OCI-M1 (cell line): ENCODE data around the gene SMG1.
A peak's percentile ranks its signal among the peaks of the same experiment; 100 is the strongest.
"Not testable (repeated sequence)": the region's sequence is repeated elsewhere in the genome, so short reads cannot be mapped to it uniquely, and the experiment has no call there.

ENCODE experiments used
- DNase-seq: peaks from one replicate; lab custom pipeline; 2025; lab: John Stamatoyannopoulos, UW

The SMG1 gene

DNA sequence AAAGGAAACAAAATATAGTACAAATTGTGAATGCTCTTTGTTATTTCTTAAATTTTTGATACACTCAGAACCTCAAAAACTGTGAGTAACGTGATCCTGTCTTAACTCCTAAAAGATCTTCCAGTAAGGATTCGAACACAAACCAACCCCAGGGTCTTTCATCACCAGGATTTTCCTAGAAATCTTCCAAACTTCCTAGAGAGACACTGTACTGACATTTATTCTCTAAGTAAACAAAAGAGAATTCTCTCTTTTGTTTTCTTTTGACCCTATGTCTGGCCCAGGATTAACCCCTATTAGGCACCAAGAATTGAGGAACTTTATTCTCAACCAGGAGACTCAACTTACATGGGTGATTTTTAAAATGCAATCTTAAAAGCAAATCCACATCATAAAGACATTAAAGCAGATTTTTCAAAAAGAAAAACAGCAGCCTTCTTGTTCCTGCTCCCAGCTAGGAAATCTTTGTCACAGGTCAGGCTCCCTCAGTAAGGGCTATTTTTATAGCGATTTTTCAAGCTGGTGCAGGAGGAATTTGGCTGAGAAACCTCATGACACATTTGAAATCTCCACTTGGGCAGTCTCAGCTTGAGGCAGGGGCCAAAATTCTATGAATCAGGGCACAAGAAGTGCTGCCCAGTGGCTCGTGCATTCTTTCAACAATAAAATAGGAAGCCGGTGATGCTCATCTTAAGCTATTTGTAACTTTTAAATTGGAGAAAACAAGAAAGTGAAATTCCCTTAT is 6.2 kb upstream of the SMG1 start:
- no peak for DNase-seq

DNA sequence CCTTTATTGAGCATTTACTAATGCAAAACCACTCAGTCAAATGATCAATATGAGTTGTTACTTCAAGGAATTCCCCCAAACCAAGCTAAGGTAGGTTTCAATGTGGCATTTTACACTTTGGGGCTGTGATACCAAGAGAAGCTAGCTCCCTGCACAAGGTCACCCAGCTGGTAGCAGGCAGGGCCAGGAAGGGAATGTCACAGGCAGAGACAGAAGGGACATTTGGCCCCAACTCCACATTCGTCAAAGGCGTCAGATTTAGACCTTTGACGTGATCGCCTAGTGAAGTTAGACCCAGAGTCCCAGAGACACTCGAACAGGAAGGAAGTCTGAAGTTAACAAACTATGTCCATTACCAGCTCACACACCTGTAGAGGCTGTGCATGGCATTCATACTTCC is 5.5 kb upstream of the SMG1 start:
- DNase-seq = no peak

DNA sequence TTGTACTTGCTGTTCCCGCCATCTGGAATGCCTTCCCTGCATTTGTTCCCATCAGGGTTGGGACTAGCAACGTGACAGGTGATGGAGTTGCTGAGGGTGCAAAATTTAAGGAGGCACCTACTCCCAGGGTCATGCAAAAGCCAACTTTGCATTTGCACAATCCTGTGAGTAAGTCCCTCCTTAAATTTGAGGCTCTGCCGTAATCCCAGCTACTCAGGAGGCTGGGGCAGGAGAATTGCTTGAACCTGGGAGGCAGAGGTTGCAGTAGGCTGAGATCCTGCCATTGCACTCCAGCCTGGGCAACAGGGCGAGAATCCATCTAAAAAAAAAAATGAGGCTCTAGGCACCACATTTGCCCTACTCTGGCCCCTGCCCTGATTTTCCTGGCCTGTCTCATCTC is 3.9 kb upstream of the SMG1 start:
- DNase-seq = not testable (repeated sequence)

DNA sequence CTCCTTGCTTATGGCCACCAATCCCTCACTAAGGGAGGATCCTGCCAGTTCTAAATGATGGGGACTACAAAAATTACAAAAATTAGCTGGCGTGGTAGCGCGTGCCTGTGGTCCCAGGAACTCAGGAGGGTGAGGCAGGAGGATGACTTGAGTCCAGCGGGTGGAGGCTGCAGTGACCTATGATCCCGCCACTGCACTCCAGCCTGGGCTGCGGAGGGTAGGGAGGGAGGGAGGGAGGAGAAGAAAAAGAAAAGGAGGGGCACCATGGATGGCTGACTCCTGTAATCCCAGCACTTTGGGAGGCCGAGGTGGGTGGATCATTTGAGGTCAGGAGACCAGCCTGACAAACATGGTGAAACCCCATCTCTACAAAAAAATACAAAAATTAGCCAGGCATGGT is 1.9 kb upstream of the SMG1 start:
- not testable (repeated sequence) for DNase-seq

DNA sequence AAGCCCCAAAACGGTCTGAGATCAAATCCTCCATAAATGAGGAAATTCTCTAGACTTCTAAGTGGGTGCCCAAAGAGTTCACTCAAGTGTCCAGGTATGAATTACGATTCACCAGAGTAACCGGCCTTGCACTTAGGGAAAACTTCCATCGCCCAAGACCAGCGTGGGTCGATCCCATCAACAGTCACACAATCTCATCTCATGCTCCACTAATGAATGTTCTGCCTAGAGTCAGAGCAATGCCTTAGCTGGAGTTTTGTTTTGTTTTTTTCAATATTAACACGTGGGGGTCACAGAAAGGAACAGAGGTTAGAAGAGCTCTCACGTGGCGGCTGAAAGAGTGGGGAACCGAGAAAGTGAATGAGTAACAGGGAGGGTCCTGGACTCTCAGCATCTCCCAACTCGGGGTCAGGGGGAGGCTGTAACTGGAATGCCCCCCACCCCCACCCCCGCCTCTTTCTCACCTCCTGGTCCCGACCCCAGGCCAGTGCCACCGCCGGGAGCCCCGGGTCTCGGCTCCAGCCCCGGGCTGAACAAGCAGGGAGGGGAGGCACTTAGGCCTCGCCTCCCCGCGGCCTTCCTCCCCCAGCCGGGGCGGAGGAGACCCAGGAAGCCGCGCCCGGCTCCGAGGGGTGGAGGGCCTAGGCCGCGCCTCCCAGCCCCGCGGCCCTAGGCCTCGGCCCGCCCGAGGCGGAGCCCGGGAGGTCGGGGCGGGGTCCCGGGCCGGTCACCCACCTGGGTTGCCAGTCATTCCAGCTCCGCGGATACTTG is 808 bp downstream of the SMG1 start:
- DNase-seq = peak; percentile 60

DNA sequence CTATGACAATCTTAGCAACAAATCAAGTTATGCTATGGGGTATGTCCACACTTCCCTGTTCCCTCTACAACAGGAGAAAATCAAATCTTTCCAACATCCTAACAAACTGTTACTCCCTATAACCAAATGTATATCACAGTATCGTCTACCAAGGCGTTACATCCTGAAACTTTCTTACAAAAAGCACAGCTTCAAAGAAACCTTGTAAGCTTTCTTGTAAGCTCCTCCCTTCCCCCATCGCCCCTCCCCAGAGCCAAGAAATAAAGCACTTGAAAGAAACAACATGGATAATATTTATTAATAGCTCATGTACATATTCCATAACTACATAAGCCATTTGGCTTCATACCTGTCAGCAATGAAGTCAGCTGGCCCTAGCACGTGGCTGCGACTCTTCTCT is 2.3 kb downstream of the SMG1 start:
- not testable (repeated sequence) for DNase-seq

DNA sequence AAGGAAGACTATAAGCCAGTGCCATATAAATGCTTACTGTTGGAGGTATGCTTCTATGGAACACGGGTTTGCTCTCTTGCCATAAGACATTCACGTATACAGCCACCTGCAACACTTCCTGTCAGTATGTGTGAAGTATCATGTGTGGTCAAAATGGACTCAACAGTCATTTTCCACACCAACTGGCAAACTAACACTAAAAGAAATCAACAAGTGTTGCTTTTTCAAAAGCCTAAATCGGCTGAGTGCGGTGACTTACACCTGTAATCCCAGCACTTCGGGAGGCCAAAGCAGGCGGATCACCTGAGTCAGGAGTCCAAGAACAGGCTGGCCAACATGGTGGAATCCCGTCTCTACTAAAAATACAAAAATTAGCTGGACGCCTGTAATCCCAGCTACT is 3.1 kb downstream of the SMG1 start:
- not testable (repeated sequence) for DNase-seq

DNA sequence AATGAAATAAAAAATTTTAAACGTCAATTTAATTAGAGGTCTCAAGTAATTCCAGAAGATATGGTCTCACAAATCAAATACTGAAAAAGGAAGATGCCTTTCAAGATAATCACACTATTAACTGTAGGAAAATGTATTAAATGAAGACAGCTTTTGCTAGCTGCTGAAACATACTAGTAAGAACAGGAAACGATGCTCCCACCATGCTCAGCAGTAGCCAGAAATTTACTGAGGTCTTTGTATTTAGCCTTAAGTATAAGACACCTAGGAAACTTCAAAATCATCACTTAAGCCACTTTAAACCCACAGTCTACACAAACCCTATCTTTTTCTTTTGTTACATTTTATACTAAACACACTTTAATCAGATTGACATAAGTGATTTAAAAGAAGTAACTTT is 16.6 kb downstream of the SMG1 start:
- DNase-seq = not testable (repeated sequence)

DNA sequence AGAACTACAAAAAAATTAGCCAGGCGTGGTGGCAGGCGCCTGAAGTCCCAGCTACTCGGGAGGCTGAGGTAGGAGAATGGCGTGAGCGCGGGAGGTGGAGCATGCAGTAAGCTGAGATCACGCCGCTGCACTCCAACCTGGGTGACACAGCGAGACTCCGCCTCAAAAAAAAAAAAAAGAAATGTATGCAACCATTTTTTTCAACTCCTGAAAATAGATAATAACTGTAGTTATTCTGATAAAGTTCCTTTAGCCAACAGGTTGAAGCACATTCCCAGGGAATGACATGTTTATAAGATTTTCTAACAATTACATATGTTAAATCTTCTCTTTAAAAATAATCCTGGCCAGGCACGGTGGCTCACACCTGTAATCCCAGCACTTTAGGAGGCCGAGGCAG is 17.5 kb downstream of the SMG1 start:
- DNase-seq = not testable (repeated sequence)

DNA sequence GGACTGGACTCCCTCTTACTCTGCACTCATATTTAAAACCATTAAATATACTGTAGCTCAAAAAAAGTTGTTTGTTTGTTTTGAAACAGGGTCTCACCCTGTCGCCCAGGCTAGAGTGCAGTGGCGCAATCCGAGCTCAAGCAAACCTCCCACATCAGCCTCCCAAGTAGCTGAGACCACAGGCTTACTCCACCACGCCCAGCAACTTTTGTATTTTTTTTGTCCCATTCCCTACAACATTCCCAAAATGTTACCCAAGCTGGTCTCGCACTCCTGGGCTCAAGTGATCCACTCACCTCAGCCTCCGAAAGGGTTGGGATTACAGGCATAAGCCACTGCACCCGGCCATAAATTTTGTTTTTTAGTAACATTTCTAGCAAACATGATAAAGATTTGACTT is 23.4 kb downstream of the SMG1 start:
- not testable (repeated sequence) for DNase-seq

DNA sequence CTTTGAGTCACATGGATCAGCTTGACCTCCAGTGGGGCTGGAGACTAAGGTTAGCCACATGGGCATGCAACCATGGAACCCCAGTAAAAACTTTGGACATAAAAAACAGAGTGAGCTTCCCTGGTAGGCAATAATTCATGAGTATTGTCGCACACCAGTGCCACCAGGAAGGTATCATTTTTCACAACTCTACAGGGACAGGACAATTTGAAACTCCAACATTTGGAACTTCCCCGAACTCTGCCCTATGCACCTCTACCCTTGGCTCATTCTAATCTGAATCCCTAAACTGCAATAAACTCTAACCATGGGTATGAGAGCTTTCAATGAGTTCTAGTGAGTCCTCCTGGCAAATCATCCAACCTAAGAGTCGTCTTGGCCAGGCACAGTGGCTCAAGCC is 24.2 kb downstream of the SMG1 start:
- DNase-seq = not testable (repeated sequence)

DNA sequence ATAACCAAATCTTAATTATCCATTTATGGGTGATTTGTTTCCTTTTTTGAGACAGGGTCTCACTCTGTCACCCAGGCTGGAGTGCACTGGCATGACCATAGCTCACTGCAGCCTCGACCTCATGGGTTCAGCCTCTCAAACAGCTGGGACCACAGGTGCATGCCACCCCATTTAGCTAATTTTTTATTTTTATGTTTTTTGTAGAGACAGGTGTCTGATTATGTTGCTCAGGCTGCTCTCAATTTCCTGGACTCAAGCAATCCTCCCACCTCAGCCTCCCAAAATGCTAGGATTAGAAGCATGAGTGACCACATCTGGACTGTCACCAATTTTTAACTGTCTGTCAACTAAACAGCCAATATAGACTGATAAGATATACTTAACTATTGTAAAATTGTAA is 25.0 kb downstream of the SMG1 start:
- not testable (repeated sequence) for DNase-seq

DNA sequence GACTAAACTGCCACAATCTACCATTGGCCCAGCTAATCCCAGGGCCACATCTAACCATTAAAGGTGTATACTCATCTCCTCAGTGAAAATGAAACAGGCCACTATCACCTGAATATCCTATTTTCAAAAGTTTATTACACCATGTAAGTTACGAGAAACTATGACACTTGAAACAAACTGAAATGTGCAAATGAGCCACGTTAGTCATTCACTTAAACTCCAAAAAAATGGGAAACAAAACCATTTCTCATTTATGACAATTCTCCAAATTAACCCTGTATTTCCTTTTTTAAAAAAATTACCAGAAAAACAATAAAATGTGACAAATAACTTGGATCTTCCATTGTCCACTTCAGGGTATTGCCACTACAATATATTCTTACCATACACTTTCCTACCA is 41.8 kb downstream of the SMG1 start:
- DNase-seq = not testable (repeated sequence)

DNA sequence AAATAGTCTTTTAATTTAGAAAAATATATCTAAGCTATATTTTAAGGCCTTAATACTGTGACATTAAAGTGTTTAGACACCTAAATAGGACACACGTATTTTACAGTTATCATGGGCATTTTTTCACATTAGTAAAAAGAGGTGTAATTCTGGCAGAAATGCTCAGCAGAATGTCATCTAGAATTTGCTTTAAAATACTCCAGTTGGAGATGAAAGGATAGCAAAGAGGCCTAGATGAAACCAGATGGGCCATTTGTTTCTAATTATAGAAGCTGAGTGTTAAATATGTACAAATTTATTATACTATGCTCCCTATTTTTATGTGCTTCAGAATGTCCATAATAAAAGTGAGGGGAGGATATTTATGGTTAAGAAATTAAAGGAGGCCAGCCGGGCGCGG is 48.5 kb downstream of the SMG1 start:
- DNase-seq = not testable (repeated sequence)

DNA sequence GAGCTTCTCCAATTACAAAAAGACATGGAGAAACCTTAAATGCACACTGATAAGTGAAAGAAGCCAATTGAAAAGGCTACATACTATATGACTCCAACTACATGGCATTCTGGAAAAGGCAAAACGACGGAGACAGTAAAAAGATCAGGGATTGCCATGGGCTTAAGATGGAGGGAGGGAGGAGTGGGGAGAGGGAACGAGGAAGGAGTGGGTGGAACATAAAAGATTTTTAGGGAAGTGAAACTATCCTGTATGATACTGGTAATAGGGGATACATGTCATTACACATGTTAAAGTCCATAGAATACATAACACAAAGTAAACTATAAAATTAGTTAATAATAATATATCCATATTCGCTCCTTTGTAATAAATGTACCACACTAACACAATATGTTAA is 48.9 kb downstream of the SMG1 start:
- not testable (repeated sequence) for DNase-seq

DNA sequence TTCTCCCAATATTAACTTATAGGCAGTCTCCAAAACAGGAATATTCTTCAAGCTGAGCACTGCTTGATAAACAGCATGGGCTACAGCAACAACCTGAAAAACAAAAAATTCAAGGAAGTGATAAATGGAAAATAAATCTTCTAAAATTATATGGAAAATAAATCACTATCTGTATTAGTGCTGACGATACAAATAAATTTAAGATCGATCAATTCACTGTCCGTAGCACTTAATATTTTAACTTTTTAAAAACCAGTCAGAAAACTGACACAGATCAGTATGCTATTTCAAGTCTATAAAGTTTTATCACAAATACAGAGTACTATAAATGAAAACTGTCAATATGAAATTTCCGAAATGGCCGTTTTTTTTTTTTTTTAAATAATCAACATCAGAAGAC is 49.9 kb downstream of the SMG1 start:
- not testable (repeated sequence) for DNase-seq

DNA sequence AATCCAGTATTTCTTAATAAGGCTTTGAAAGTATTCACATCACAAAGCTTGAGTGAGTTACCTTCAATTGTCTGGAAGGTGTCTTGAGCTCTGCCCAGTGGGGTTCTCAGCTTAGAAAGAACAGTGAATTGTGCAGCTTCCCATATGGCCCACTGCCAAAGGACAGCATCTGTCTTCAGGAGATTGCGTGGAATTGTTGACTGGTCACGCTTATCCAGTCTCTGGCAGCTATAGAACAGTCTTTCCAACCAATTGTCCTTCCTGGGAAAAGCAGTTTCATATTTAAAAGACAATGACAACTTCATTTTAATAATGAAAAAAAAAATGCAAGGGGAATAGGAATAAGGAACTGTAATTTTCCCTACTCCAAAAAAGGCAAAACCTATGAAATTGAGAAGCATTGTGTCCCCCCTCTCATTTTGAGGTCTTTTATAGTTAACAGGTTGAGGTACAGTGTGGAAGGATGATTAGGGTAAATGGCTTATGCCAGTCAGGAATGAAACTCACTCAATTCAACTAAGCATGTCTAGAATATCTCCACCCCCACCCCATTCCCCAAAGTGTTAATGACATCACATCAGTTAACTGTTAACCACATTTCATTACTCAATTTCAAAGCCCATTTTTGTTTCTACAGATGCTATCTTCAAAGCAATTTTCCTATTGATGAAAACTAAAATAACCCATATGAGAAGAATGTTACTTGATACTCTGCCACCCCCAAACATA is 57.0 kb downstream of the SMG1 start:
- DNase-seq = peak; percentile 23

DNA sequence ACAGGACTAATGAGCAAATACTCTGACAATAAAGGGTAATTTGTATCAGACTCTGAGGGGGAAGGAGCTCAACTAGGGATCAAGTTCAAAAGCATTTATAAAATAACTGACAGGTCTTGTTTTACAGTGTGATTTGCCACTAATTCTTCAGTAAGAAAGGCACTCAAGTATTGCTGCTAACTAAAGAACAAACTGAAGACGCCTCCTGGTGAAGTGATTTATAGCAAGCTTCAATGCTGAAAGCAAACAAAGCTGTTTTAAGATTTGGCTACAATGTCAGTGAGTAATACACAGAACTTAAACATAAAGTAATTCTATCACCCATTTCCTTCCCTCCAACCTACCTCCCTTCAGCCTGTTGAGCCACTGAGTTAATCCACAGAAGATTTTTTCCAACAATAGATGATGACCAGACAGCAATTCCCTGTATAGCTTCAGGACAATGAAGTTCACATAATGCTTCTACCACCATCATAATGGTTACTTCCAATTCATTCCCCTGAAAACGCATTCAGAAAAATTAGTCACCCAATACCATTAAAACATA is 59.9 kb downstream of the SMG1 start:
- DNase-seq = not testable (repeated sequence)

DNA sequence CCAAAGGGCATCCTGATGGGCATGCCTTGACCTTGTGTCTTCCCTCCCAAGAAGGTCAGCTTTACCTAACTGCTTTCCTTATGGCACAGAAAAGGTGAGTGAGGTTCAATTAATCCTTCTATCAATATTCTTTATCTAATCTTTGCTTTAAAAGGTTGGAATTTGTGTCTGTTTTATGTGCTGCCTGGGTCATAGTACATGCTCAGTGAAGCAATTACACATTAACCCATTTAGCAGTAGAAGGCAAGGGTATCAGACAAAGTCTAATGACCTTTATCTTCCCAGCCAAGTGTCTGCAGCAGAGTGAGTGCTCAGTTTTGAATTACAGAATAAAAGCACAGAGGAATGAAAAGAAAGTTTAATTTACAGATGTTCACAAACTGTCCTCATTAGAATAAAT is 63.3 kb downstream of the SMG1 start:
- DNase-seq = not testable (repeated sequence)

DNA sequence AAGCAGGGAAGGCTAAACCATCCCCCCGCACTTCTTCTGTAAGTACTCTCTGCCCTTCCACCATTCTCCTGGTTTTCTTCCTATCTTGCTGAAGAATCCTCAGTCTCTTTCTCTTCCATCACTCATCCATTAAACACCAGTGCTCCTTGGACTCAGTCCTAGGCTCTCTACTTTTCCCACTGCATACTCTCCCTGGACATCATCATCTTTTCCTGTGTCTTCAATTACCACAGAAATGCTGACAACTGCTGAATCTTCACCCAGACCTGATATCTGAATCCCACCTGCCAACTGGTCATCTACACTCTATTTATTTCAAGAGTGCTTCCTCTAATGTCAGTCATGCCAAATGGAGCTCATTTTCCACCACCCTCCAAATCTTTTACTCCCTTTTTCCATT is 71.0 kb downstream of the SMG1 start:
- DNase-seq = no peak

DNA sequence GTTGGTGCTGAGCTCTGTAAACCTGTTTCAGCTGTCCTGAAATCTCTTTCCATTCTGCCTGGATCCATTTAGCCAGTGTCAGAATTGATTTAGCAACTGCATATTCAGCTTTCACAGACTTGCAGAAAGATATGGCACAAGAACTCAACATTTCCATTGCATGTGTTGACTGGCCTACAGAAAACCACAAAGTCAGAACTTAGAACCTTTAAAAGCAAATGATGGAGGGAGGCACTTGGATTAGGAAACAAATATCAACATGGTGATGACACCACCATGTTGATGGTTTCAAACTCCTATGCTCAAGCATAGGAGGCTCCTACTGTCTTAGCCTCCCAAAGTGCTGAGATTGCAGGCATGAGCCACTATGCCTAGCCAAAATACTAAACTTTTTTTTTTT is 72.5 kb downstream of the SMG1 start:
- no peak for DNase-seq

DNA sequence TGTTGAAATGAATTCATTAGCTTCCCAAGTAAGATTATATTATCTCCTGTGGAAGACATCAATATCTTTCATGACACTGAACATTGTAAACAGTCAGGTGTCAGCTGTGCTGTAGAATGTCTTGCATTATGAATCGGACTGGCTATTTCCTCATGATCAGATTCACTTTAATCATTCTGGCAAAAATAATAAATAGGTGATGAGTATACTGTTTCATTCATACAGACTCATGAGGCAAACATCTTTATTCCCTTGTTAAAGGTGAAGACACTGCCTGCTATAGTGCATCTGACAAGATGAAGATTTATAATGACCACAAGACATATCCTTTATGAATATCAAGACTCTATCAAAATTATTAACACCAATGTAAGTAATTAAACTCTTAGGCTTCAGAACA is 73.6 kb downstream of the SMG1 start:
- DNase-seq = no peak

DNA sequence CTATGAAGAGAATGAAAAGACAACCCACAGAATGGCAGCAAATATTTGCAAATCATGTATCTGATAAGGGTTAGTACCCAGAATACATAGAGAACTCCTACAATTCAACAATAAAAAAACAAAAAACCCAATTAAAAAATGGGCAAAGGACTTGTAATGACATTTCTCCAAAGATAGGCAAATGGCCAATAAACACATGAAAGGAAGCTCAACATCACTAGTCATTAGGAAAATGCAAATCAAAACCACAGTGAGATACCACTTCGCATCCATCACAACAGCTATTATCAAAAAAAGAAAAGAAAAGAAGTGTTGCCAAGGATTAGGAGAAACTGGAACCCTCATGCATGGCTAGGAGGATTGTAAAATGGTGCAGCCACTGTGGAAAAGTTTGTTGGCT is 79.8 kb downstream of the SMG1 start:
- no peak for DNase-seq
